ENCODE results near the gene MME.

GRCh38 chr3:155211266-155211665, 131.1 kb downstream of the MME start:
- no peak for TF ChIP-seq CTCF (IDR thresholded peaks at IDR 0.05)
- no peak for TF ChIP-seq POLR2A (IDR thresholded peaks at IDR 0.05)
